ENCODE results near the gene CABP4.
"Not testable (repeated sequence)": the region's sequence is repeated elsewhere in the genome, so short reads cannot be mapped to it uniquely, and the experiment has no call there.

Gene CABP4

GRCh38 chr11:67419325-67420049 lies 35.7 kb upstream of the CABP4 start:
- DNase-seq (ENCODE audit: low read depth): no peak

GRCh38 chr11:67420147-67420645 lies 35.0 kb upstream of the CABP4 start:
- DNase-seq (ENCODE audit: low read depth): no peak

GRCh38 chr11:67420646-67421429 lies 34.3 kb upstream of the CABP4 start:
- DNase-seq (ENCODE audit: low read depth): peak; percentile 98

GRCh38 chr11:67421430-67422031 lies 33.6 kb upstream of the CABP4 start:
- no peak for DNase-seq (ENCODE audit: low read depth)

- DNase-seq (ENCODE audit: low read depth): no peak
These were observed 32.3 kb upstream of the CABP4 start for GRCh38 chr11:67422891-67423290.

- no peak for DNase-seq (ENCODE audit: low read depth)
These were observed 31.7 kb upstream of the CABP4 start for GRCh38 chr11:67423466-67423865.

- no peak for DNase-seq (ENCODE audit: low read depth)
These were observed 31.1 kb upstream of the CABP4 start for GRCh38 chr11:67423891-67424613.

GRCh38 chr11:67427364-67427859 lies 27.7 kb upstream of the CABP4 start:
- DNase-seq (ENCODE audit: low read depth): not testable (repeated sequence)

GRCh38 chr11:67428052-67429001 lies 26.8 kb upstream of the CABP4 start, which contains the start of gene RPS6KB2:
Gene RPS6KB2, plus strand, starts transcription at chr11:67428494. Its CDS starts 52 bp downstream, at chr11:67428546.
- DNase-seq (ENCODE audit: low read depth): peak; percentile 98

- DNase-seq (ENCODE audit: low read depth): no peak
These were observed 26.0 kb upstream of the CABP4 start for GRCh38 chr11:67429038-67429668.

- no peak for DNase-seq (ENCODE audit: low read depth)
These were observed 25.4 kb upstream of the CABP4 start for GRCh38 chr11:67429722-67430121.

GRCh38 chr11:67431346-67432249 lies 23.6 kb upstream of the CABP4 start:
- DNase-seq (ENCODE audit: low read depth): no peak

- no peak for DNase-seq (ENCODE audit: low read depth)
These were observed 22.4 kb upstream of the CABP4 start for GRCh38 chr11:67432655-67433349.

- DNase-seq (ENCODE audit: low read depth): no peak
These were observed 21.4 kb upstream of the CABP4 start for GRCh38 chr11:67433536-67434394.

GRCh38 chr11:67434395-67434881 lies 20.7 kb upstream of the CABP4 start:
- no peak for DNase-seq (ENCODE audit: low read depth)

GRCh38 chr11:67435031-67435726 lies 20.0 kb upstream of the CABP4 start:
- DNase-seq (ENCODE audit: low read depth): no peak

Data from stimulated activated CD8-positive, alpha-beta memory T cell treated with anti-CD3 and anti-CD28 coated beads, Interleukin-15, amount 100 ng/mL, for 24 hours (primary cell).